CD4-positive, alpha-beta T cell treated with Interleukin-6 for 4 hours (primary cell): ENCODE data around the gene BTF3L4.
"Not testable (repeated sequence)": the region's sequence is repeated elsewhere in the genome, so short reads cannot be mapped to it uniquely, and the experiment has no call there.

Experiments
- DNase-seq: peaks from one replicate; pipeline ENCODE4 v3.0.0-alpha.2; 2020; ENCODE audit warnings: mixed read lengths

The BTF3L4 gene

DNA sequence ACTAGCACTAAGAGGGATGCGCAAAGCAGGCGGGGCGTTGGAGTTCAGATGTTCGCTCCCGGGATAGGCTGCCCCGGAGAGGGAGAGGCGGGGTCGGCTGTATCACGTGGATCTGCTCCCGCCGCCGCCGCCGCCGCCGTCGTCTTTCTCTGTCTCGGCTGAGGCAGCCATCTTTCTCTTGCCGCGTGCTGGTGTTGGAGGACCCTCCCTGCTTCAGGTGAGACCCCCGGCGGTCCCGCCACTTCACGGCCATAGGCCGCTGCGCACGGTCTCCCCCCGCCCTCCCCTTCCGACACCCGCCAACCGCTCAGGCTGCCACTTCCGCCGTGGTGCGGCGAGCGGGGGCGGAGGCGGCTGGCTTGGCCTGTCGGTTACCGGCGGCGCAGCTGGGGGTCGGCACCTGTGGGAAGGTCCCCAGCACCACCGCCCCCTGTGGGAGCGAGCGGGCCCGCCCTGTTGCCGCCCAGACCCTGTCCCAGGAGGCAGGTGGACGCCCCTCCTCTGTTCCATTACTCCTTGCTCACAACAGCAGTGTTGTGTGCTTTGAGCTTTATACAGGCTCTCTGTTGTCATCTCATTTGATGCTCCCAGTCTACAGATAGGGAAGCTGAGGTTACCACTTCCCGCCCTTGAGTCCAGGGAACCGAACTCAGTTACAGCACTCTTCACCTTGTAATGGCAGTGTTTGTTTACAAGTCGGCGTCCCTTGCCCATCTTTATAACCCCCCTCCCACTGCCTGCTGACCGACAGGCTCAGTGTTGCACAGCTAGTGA lies at the start of gene BTF3L4:
TSS of gene BTF3L4 (plus strand) at position 133 of the 774 bp plus-strand sequence. CDS start 3,553 bp downstream, outside the sequence.
- peak; percentile 93 for DNase-seq

DNA sequence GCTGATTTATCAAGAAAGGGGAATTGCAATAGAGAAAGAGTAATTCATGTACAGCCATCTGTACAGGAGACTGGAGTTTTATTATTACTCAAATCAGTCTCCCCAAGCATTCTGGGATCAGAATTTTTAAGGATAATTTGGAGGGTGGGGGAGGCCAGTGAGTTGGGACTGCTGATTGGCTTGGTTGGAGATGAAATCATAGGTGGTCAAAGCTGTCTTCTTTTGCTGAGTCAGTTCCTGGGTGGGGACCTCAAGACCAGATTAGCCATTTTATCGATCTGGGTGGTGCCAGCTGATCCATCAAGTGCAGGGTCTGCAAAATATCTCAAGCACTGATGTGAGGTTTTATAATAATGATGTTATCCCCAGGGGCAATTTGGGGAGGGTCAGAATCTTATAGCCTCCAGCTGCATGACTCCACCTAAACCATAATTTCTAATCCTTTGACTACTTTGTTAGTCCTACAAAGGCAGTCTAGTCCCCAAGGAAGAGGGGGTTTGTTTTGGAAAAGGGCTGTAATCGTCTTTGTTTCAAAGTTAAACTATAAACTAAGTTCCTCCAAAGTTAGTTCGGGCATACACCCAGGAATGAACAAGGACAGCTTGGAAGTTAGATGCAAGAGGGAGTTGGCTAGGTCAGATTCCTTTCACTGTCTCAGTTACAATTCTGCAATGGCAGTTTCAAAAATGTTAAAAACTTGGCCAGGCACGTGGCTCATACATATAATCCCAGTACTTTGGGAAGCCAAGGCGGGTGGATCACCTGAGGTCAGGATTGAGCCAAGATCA lies 48.7 kb upstream of the BTF3L4 start:
- no peak for DNase-seq

DNA sequence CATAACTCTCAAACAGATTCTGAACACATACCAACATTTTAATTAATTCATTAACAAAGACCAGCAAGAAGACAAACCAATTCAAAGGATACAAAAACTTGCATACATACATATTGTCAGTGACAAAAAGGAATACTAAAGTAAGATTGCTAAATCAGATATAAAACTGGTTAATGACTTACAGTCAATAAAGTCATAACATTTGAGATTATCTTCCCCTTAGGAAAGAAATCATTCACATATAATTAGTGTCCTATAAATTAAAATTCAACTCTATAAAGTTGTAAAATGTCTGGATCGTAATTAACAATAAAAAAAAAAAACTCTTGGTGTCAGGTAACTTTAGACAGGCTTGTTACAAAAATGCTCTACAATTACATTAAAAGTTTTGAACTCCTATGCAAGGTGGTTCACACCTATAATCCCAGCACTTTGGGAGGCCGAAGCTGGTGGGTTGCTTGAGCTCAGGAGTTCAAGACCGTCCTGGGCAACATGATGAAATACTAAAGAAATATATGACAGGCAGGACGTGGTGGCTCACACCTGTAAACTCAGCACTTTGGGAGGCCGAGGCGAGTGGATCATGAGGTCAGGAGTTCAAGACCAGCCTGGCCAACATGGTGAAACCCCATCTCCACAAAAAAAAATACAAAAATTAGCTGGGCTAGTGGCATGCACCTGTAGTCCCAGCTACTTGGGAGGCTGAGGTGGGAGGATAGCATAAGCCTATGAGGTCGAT lies 47.9 kb upstream of the BTF3L4 start:
- DNase-seq = no peak

DNA sequence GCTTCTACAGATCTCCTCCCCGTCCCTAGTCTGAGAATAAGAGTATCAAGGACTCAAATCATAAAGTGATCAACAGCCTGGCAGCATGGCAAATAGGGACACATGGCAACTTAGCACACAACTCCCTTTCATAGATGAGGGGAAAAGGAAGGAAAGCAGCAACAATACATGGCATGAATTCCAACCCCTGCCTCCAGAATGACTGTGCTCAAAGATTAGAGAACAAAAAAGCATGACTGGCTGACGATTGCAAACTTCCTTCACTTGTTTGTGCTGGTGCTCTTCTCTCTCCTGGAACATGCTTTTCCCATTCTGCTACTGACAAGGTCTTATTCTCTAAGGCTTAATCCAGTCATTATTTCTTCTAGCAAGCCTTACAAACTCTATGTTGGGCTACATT lies 34.0 kb upstream of the BTF3L4 start:
- DNase-seq = no peak

DNA sequence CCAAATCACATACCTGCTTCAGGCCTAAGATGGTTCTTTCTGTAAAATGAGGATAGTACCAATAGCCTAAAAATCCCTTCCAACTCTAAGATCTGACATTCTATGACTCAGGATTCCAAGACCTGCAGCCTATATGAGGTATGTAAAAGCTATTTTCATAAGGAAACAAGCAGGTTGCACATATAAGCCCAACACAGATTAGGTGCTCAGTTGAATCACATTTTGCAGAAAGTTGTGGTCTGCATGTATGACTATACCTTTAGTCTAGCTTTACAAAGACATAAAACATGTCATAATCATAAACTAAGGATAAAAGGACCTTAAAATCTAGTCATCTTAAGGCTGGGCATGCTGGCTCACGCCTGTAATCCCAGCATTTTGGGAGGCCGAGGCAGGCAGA lies 29.8 kb upstream of the BTF3L4 start:
- no peak for DNase-seq

DNA sequence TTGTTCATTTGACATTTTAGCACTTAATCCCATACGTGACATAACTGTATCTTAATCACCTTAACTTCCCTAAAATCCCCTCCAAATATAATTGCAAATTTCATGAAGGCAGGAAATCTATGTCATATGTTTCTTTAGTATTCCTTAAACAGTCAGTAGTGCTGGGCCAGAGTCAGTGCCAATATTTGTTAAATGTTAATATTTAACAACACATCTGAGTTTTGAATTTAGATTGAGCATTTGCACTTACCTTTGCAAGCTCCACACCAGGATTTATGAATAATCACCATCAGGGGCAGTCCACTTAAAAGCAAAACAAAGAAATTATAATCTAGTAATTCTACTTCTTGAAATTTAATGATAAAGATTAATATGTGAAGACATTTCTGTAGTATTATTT lies 27.8 kb upstream of the BTF3L4 start:
- no peak for DNase-seq

DNA sequence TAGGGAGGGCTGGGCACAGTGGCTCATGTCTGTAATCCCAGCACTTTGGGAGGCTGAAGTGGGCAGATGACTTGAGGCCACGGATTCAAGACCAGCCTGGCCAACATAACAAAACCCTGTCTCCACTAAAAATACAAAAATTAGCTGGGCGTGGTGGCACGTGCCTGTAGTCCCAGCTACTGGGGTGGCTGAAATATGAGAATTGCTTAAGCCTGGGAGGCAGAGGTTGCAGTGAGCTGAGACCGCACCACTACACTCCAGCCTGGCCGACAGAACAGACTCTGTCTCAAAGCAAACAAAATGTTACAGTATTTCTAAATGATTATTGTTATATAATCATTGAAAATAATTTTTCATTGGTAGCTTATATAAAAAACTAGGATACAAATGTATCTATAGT lies 27.3 kb upstream of the BTF3L4 start:
- DNase-seq = not testable (repeated sequence)

DNA sequence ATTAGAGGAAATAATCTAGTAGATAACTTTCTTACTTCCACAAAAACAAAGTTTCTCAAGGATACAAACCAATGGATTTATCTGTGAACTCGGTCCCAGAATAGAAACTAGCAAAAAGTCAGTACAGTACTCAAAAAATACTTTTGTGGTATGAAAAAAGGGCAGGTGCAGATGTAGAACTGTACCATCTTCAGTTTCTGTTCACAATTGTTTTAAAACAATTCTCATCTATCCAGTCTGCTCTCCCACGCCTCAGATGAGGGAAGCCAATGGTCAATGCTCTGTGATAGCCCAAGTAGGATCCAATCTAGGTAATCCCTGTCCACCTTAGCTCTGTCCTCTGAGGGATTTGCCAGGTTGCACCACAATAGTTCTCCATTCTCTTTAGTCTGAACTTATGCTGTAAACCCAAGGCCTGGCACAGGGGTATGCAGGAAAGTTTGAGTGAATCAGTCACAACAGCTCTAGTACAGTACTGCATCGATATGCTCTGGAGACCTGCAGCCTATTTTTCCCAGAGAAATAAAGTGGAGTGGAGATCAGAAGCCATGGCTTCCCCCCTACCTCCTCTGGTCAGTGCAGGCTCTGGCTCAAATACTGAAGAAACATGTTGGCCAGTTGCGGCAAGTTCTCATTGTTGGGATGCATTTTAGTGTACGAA lies 23.8 kb upstream of the BTF3L4 start:
- no peak for DNase-seq

DNA sequence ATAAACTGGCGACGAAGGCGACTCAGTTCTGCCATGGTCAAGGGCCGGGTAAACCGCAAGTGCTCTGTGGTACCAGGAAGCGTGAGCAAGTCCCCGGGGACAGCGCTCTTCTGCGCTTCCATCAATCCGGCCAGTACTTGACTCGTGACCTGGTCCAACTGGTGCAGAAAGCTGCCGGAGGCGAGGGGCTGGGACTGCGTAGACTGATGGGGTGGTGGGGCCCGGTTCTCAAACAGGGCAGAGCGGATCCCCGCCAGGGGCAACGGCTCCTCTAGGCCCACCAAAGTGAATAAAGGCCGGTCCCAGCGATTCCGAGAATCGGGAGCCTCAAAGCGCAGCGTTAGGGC lies 23.3 kb upstream of the BTF3L4 start:
- DNase-seq = peak; percentile 19

DNA sequence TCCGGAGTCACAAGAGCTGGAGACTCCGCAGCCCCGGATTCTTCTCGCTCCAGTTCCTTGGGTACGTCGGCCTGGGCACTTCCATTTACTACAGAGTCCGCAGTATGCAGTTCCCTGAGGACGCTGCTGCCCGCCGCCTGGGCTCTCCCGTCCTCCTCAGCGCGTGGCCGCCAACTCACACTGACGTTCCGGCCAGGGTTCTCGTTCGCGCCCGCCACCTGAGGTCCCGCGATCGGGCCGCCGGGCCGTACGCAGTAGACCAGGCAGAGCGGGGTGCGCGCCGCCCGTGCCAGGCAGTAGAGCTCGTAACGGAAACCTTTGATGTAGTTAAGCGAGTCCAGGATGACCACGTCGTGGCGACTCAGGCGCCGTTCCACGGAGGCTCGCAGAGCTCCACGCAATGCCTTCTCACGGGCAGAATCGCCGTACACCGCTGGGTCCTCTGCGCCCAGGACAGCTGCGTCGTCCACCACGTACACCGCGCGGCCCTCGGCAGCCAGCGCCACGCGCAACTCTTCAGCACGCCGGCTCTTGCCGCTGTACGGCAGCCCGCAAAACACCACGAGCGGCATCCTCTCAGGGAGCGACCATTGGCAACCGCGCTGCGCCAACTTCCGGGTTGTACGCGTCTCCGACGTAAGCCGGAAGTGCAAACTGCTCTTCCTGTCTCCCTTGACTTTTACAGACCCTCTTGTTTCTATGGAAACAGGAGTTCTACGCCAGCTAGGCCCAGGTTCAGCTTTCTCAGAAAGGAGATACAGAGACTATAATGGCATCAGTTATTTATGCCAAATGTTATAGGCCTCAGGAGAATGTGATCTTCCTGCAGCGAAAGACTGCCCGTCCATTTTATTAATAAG lies 22.7 kb upstream of the BTF3L4 start, which contains the start of gene KTI12:
TSS of gene KTI12 (minus strand) at position 621 of the 860 bp plus-strand sequence. CDS start at position 572, 49 bp downstream.
- DNase-seq = peak; percentile 90

DNA sequence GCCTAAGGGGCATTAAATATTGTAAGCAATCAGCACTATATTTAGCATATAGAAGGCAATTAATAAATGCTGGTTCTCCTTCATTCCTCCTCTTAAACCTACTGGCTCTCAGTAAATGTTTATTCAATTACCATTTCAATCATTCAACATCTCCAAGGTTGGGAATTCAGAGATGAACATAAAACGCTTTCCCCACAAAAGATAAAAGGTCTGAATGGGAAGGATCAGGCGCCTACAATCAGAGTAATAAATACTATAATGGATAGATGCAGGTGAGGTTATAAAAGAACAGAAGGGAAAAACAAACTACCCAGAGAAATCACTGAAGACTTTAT lies 22.1 kb upstream of the BTF3L4 start:
- DNase-seq = no peak

DNA sequence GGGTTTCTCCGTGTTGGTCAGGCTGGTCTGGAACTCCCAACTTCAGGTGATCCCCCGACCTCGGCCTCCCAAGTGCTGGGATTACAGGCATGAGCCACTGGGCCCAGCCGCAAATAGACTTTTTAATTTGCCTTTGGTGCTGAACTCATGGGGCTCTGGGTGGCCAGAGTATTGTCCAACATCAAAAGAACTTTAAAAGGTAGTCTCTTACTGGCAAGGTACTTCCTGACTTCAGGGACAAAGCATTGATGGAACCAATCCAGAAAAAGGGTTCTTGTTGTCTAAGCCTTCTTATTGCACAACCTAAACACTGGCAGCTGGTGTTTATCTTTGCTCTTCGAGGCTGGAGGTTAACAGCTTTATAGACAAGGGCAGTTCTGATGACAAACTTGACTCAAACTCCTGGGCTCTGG lies 18.7 kb upstream of the BTF3L4 start:
- DNase-seq = no peak

DNA sequence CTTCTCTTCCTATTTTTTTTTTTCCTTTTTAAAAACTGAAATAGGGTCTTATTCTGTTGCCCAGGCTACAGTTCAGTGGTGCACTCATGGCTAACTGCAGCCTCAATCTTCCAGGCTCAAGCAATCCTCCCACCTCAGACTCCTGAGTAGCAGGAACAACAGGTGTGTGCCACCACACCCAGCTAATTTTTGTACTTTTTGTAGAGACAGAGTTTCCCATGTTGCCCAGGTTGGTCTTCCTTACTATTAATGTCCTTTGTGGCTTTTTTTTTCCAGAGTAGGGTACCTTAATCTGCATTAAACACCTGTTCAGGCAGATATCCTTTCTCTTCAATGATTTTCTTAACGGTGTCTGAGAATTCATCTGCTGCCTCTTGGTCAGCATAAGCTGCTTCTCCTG lies 18.2 kb upstream of the BTF3L4 start:
- no peak for DNase-seq

DNA sequence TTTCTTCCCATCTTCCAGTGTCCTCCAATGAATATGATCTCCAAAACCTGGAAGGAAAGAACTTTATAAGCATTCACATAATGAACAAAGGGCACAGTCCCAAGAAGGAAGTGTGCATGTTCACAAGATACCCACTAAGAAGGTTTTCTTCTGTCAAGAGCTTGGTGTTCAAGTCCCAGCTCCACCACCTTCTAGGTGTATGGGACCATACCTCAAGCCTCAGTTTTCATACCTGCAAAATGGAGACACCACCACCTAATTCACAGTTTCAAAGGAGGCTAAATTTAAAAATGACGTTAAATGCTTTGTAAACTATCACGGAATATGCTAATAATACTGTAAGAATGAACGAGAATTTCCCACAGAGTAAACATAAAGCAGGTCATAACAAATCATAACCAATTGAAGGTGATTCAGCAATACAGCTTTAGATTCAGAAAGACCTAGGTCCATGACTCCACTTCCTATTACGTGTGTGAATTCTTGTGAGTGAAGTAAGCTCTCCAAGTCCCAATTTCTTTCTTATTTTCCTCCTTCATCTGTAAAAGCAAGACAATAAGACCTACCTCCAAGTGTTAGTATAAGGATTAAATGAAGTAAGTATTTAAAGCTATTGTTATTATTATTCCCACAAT lies 14.4 kb upstream of the BTF3L4 start:
- DNase-seq = no peak

DNA sequence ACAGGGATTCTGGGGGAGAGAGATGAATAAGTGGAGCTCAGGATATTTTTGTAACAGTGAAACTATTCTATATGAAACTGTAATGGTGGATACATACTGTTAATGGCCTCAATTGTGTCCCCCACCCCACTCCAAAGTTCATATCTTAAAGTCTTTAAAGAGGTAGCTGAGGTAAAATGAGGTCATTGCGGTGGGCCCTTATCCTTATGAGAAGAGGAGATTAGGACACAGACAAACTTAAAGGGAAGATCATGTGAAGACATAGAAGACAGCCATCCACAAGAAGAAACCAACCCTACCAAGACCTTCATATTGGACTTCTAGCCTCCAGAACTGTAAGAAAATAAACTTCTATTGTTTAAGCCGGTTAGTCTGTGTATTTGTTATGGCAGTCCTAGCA lies 10.9 kb upstream of the BTF3L4 start:
- DNase-seq = no peak

DNA sequence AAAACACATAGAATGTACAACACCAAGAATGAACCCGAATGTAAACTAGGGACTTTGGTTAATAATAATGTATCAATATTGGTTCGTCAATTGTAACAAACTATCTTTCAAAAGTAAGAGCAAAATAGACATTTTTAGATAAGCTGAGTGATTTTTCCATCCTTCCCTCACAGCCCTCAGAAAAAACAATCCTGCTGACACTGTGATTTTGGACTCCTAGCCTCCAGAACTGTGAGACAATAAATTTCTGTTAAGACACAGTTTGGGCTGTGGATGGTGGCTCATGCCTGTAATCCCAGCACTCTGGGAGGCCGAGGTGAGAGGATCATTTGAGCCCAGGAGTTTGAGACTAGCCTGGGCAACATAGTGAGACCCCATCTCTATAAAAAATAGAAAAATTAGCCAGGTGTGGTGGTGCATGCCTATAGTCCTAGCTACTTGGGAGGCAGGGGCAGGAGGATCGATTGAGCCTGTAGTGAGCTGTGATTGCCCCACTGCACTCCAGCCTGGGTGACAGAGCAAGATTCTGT lies 10.4 kb upstream of the BTF3L4 start:
- DNase-seq = not testable (repeated sequence)

DNA sequence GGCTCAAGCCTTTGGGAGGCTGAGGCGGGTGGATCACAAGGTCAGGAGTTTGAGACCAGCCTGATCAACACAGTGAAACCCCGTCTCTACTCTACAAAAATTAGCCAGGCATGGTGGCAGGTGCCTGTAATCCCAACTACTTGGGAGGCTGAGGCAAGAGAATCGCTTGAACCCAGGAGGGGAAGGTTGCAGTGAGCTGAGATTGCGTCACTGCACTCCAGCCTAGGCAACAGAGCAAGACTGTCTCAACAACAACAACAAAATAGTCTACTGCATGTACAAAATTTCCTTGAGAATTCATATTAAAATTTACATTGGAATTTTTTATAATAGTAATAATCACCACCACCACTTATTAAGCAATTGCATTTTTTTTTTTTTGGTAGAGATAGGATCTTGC lies 6.8 kb upstream of the BTF3L4 start:
- not testable (repeated sequence) for DNase-seq

DNA sequence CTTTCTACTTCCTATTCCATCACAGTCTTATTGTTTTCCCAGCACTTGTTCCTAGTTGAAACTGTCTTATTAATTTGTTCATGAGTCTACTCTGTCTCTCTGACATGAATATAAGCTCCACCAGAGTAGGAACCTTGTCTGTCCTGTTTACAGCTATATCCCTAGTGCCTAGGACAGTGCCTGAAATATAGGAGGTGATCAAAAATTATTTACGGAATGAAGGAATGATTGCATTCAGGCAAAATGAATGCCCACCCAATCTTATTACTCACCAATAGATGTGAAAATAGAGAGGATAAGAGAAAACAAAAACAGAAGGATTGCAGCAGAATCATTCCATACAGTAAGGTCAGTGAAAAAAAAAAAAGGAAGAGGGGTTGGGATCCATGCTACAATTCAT lies 2.2 kb upstream of the BTF3L4 start:
- DNase-seq = no peak

DNA sequence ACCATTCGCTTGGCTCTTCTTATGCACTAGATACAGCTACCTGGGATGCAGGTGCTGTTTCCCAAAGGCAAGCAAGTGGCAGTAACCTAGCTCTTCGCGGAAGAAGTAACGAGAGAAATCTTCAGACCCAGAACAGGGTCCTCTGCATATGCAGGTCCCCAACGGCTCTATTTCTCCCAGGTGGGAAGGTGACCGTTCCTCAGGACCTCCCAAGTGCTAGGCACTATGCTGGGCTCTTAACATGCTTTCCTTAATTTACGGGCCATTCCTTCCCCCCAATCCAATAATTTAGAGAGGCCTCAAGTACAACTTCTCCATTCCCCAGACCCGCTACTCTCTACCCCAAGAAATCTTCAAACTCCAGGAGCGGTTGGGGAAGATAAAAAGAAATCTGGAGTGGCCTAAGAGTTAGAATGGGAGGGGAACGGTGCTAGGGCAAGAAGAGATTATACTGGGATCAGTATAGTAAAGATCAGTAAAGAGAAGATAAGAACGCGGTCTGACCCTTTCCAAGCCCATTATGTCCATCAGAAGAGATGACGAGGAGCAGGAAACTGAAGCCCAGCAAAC lies 1.5 kb upstream of the BTF3L4 start:
- DNase-seq = no peak

DNA sequence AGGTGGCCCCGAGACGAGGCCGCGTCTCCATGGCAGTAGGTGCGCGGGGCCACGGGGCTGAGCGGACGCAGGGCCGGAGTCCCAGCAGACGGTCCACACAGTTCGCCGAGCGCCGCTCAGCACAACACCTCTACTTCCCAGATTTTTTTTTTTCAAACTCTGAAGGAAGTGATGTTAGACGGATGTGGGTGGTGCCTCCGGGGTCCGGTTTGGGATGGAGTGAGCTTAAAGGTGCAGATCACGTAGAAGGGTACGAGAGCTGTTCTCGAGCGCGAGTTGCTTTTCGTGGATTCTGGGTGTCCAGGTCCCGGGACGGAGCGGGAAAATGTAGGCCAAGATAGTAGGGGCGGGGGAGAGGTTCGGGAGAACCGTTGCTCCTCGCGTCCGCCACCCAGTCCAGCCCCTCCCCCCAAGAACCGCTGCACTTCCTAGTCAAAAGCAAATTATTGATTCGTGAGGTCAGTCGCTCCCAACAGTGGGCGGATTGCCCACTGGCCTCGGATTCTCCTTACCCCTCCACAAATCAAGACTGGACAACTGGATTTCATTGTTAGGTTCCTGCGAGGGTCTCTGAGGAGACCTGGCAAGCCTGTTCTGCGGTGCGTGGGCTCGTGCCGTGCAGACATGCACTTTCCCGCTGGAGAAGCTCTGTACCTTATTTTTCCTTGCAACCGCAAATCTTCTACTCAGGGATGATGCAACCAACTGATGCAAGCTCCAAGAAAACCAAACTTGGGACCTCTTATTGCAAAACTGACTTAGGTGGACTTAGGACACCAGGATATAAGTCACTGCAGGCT lies 829 bp upstream of the BTF3L4 start, which contains the start of gene TXNDC12:
TSS of gene TXNDC12 (minus strand) at position 126 of the 800 bp plus-strand sequence. CDS start at position 31, 95 bp downstream.
- DNase-seq = peak; percentile 77
